Activated CD4-positive, alpha-beta T cell treated with anti-CD3 and anti-CD28 coated beads, Interleukin-2, amount 10 ng/mL, durations not matched to agents 7 days and 5 days (primary cell): ENCODE results near the gene SLC19A1. TPM values are rescaled to one million over a fixed set of nuclear protein-coding genes. Genes with fewer than 3 reads are reported as not detected.

Experiments
- CTCF ChIA-PET: fragments of 350-600 bp; sonication (Branson Sonifier 250); formaldehyde crosslinking; loops from one replicate; lab custom pipeline; 2021; ENCODE audit warnings: antibody characterized with exemption; lab: Charles Lee
- POLR2A ChIA-PET: fragments of 350-600 bp; sonication (Branson Sonifier 250); formaldehyde crosslinking; loops from one replicate; lab custom pipeline; 2021; ENCODE audit warnings: antibody characterized with exemption; lab: Charles Lee
- DNase-seq: peaks from one replicate; pipeline ENCODE4 v3.0.0-alpha.2; 2020
- H3K27ac Mint-ChIP-seq: one replicate; pipeline ENCODE4 v1.8.0; 2021; ENCODE audit warnings: mild to moderate bottlenecking, moderate library complexity, mixed read lengths
- H3K27me3 Mint-ChIP-seq: one replicate; pipeline ENCODE4 v1.8.0; 2021; ENCODE audit warnings: mixed read lengths
- H3K36me3 Mint-ChIP-seq: one replicate; pipeline ENCODE4 v1.8.0; 2021; ENCODE audit warnings: low read depth, mixed read lengths
- H3K4me1 Mint-ChIP-seq: one replicate; pipeline ENCODE4 v1.8.0; 2021; ENCODE audit warnings: mixed read lengths
- H3K4me3 Mint-ChIP-seq: one replicate; pipeline ENCODE4 v1.8.0; 2021; ENCODE audit warnings: mild to moderate bottlenecking, moderate library complexity, mixed read lengths
- H3K9me3 Mint-ChIP-seq: one replicate; pipeline ENCODE4 v1.8.0; 2021; ENCODE audit warnings: mixed read lengths
- total RNA-seq, 2 experiments: library from RNA; stranded (reverse); gene quantifications; one replicate each; pipeline ENCODE4 v1.2.3, GENCODE V29; 2021

SLC19A1 gene
- total RNA-seq, 2 experiments from 2014 or later, result 43.8 to 46.8 TPM

DNA sequence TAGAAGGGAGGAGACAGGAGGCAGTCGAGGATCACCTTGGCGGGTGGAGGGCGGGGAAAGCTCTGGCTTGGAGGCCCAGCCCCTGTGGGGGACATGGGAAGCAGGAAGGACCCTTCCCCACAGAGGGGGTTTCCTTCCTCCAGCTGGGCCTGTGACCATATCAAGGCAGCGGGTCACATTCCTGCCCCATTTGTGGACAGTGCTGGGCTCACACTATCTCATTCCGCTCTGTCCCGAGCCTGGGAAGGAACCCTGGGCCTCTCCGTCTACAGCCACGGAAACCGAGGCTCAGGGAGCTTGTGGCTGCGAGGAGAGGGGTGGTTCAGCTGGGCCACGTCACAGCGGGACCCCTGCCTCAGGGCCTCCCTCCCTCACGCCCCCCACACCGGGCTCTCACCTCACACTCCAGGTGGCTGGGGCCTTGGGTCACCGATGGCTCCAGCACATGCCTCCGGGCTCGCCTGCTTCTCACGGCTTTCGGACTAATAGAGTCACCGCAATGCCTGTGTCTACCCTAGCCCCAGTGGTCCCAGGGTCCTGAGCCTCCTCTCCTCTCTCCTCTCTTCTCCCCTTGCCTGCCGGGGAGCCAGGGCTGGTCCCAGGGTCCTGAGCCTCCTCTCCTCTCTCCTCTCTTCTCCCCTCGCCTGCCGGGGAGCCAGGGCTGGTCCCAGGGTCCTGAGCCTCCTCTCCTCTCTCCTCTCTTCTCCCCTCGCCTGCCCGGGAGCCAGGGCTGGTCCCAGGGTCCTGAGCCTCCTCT lies 56.4 kb downstream of the SLC19A1 start:
- no peaks in the 10 kb centered on the region for H3K9me3 Mint-ChIP-seq
- no peak for DNase-seq
- H3K27ac Mint-ChIP-seq, result no peak overlapping the region

DNA sequence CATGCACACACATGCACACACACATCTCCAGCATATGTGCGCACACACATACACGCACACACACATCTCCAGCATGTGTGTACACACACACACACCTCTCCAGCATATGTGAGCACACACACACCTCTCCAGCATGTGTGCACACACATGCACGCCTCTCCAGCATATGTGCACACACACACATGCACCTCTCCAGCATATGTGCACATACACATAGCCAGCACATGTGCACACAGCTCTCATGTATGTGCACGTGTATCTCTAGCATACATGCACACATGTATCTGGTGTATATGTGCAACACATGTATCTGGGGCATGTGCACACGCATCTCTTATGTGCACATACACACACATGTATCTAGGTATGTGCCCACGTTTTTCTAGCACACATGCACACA lies 57.9 kb downstream of the SLC19A1 start:
- CTCF ChIA-PET, result no interaction called here
- no peak for DNase-seq
- POLR2A ChIA-PET, result no interaction called here
- H3K4me1 Mint-ChIP-seq, result peaks cover 22% of the 10 kb centered on the region
- H3K4me3 Mint-ChIP-seq, result no peak overlapping the region
- peak overlapping the region; percentile 66 for H3K27ac Mint-ChIP-seq
- H3K27me3 Mint-ChIP-seq, result no peaks in the 10 kb centered on the region
- H3K9me3 Mint-ChIP-seq, result no peaks in the 10 kb centered on the region
- no peaks in the 10 kb centered on the region for H3K36me3 Mint-ChIP-seq

More for the DNA sequence above, 56.4 kb downstream of the SLC19A1 start:
- no peak overlapping the region for H3K4me3 Mint-ChIP-seq
- no peaks in the 10 kb centered on the region for H3K36me3 Mint-ChIP-seq
- POLR2A ChIA-PET, result no interaction called here
- H3K27me3 Mint-ChIP-seq, result no peaks in the 10 kb centered on the region
- H3K4me1 Mint-ChIP-seq, result peaks cover 18% of the 10 kb centered on the region
- CTCF ChIA-PET, result no interaction called here

DNA sequence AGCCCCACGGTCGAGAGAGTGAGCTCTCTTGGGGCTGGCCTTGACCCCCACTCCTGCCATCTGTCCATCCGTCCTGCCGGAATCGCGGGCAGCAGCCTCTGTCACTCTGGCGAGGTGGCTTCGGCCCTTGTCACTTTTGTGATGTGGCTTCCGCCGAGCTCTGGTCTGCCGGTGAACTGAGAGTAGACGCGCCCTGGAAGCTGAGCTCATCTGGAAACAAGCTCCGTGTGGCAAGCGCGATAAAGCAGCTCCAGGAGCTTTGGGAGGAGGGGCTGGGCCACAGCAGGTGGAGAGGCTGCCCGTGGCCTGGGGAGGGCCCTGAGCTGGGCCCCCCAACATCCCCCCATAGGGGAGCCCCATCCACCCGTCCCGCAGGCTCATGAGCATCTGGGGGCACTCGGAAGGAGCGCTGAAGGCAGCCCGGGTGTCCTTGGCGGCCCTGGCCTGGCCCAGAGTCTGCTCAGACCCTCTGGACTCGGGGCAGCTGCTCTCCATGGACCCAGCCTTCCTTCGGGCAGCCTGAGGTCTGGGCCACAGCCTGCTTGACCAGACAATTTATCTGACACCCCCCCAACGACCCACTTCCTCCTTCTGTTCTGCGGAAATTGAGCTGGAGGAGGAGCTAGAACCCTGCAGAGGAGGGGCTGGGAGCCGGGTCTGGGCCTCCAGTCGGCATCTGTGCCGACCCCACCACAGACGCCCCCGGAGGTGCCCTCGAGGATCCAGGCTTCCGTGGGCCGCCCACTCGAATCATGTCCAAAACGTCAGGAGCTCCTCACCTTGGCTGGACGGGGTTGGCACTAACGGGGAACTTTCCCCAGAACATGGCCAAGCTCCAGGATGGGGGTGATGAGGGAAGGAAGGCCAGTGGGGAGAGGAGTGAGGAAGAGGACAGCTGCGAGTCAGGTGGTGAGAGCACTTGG lies 59.1 kb downstream of the SLC19A1 start:
- Mint-ChIP-seq H3K27me3 (no peaks in the 10 kb centered on the region), H3K4me1 (peaks cover 34% of the 10 kb centered on the region), H3K4me3 (peak overlapping the region; percentile 50), H3K36me3 (no peaks in the 10 kb centered on the region), H3K9me3 (no peaks in the 10 kb centered on the region), H3K27ac (peak overlapping the region; percentile 87)
- POLR2A ChIA-PET, result interaction anchor here (0.6 kb wide), 1 partner anchor 409 kb away, joined by 5 read pairs; no protein-coding TSS in a partner anchor
- peak; percentile 71 for DNase-seq
- CTCF ChIA-PET, result interaction anchor here (1.0 to 1.6 kb wide), 5 partner anchors 9 to 191 kb away, joined by 3 to 5 read pairs (median 4); no protein-coding TSS in a partner anchor

DNA sequence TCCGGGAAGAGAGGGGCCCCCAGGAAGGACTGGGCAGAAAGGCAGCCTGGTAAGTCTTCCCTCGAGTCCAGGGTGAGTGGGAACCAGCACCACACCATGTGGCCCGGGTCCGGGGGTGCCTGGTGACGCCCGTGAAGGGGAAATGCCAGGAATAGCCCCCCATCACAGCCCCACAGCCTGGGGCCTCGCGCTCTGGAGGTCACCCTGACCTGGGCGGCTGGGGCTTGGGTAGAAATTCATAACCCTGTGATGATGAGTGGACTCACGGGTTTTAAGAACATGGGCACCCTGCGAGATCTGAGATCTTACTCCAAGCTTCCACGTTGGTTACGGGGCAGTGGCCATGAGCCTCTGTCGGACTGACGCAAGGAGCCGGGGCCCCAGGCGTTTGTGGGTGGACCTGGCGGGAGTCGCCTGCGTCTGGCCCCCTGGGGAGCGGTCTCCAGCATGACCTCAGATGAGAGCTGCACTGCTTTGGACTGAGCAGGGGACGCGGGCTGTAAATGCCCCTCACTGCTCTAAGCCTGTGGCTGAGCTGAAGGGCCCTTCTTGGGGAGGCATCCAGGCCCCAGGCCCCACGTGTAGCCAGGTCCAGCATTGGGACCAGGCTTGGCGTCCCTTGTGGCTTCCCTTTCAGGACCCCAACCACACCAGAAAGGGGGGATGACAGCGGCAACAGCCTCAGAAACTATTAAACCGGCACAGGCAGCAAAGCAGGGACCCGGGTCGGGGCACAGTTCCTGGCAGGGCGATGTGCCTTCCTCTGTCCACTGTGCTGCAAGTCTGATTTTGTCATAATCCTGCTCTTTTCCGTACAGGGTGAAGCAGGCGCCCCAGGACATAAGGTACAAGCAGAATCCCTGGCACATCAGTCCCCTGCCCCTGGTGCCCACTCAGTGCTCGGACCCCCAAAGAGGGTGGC lies 60.0 kb downstream of the SLC19A1 start:
- peak overlapping the region; percentile 87 for H3K27ac Mint-ChIP-seq
- H3K9me3 Mint-ChIP-seq, result no peaks in the 10 kb centered on the region
- no peaks in the 10 kb centered on the region for H3K36me3 Mint-ChIP-seq
- no peak for DNase-seq
- POLR2A ChIA-PET, result no interaction called here
- CTCF ChIA-PET, result interaction anchor here (1.1 to 1.6 kb wide), 2 partner anchors 10 to 190 kb away, joined by 3 to 4 read pairs; no protein-coding TSS in a partner anchor
- H3K27me3 Mint-ChIP-seq, result no peaks in the 10 kb centered on the region
- H3K4me3 Mint-ChIP-seq, result peak overlapping the region; percentile 26
- peaks cover 37% of the 10 kb centered on the region for H3K4me1 Mint-ChIP-seq

DNA sequence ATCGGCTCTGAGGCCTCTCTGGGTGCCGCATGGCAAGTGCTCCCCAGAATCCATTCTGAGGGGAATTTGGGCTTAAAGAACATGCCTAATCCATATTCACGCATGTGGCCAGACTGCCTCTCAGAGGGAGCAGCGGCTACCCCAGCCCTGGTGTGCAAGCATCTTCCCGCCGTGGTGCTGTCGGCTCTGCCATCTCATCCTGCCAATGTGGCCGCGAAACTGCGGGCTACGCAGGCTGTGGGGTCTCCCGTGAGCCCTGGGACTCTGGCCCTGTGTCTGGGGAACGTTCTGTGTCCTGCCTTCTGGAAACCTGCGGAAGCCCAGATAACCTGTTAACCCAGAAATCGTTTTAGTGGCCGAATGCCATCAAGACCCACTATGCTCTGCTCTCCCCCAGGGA lies 60.7 kb downstream of the SLC19A1 start:
- H3K27ac Mint-ChIP-seq, result no peak overlapping the region
- no peak overlapping the region for H3K4me3 Mint-ChIP-seq

DNA sequence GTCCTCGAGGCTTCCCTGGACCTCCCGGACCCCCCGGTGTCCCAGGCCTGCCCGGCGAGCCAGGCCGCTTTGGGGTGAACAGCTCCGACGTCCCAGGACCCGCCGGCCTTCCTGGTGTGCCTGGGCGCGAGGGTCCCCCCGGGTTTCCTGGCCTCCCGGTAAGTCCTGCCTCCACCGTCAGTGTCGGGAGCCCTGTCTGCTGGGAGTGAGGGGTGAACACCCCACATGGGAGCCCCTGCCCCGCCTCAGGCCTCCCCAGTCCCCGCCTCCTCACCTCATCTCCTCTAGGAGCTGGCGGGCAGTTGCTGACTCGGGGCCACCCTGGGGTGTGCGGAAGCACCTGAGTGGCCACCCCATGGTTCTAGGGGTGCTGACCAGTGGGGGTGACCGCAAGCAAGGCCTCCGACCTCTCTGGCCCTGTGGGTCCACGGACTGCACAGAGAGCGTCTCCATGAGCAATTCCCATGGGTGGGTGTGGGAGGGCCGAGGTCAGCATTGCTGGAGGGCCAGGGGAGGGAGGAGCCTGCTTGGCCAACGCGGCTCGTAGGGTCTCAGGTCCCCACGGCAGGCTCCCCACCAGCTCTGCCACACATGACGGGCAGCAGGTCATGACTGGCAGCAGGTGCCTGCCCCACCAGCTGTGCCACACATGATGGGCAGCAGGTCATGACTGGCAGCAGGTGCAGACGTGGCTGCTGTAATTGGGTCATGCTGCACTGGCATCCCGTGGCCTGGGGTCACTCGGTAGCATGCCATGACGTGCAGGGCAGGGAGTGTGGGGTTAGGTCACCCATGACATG lies 61.3 kb downstream of the SLC19A1 start:
- POLR2A ChIA-PET, result no interaction called here
- H3K9me3 Mint-ChIP-seq, result no peaks in the 10 kb centered on the region

More for the DNA sequence above, 60.7 kb downstream of the SLC19A1 start:
- DNase-seq, result no peak
- Mint-ChIP-seq H3K36me3 (no peaks in the 10 kb centered on the region), H3K4me1 (peaks cover 40% of the 10 kb centered on the region), H3K9me3 (no peaks in the 10 kb centered on the region), H3K27me3 (no peaks in the 10 kb centered on the region)
- CTCF ChIA-PET, result no interaction called here
- POLR2A ChIA-PET, result no interaction called here

DNA sequence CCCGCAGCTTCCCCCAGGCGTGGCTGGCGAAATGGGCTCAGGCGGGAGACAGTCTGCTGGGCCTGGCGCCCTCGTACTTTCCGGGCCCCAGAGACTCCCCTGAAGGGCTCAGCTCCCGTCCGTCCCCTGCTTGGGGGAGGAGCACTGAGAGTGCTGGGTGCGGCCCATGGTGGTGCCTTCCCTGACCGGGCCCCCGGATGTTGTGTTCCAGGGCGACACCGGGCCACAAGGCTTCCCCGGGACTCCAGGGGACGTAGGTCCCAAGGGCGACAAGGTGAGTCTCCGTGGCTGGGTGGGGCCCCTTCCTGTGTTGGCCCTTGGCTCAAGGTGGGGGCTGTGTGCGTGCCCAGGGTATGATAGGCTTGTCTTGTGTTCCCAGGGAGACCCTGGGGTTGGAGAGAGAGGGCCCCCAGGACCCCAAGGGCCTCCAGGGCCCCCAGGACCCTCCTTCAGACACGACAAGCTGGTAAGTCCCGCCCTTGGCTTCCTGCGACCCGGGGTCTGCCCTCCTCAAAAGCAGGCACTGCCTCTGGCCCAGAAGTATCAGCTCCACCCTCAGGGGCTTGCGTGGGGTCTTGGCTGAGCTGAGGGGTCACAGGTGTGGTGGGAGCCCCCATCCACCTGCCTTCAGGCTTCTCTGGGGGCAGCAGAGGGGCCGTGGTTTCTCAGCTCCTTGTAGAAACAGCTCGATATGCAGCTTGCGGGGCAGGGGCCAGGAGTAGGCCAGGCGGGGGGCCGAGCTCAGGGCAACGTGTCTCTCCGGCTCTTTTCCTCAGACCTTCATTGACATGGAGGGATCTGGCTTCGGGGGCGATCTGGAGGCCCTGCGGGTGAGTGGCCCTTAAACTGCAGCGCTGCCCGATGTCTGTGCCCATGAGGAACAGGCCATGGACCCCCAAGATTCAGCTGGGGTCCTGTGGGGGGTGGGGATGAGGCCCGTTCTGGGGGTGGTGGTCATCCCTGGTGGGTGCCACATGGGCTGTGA lies 62.3 kb downstream of the SLC19A1 start:
- Mint-ChIP-seq H3K27me3 (no peaks in the 10 kb centered on the region), H3K9me3 (no peaks in the 10 kb centered on the region), H3K4me3 (peak overlapping the region; percentile 11), H3K27ac (peak overlapping the region; percentile 90), H3K4me1 (peaks cover 43% of the 10 kb centered on the region), H3K36me3 (no peaks in the 10 kb centered on the region)
- DNase-seq, result no peak
- ChIA-PET CTCF (interaction anchor here (0.5 to 0.6 kb wide), 3 partner anchors 298 to 341 kb away, joined by 3 to 5 read pairs (median 4); no protein-coding TSS in a partner anchor), POLR2A (no interaction called here)

More for the DNA sequence above, 61.3 kb downstream of the SLC19A1 start:
- H3K4me1 Mint-ChIP-seq, result peaks cover 43% of the 10 kb centered on the region
- no peak for DNase-seq
- no peak overlapping the region for H3K27ac Mint-ChIP-seq
- no peaks in the 10 kb centered on the region for H3K27me3 Mint-ChIP-seq
- CTCF ChIA-PET, result interaction anchor here (0.6 kb wide), 1 partner anchor 314 kb away, joined by 4 read pairs; no protein-coding TSS in a partner anchor
- H3K4me3 Mint-ChIP-seq, result no peak overlapping the region
- no peaks in the 10 kb centered on the region for H3K36me3 Mint-ChIP-seq

DNA sequence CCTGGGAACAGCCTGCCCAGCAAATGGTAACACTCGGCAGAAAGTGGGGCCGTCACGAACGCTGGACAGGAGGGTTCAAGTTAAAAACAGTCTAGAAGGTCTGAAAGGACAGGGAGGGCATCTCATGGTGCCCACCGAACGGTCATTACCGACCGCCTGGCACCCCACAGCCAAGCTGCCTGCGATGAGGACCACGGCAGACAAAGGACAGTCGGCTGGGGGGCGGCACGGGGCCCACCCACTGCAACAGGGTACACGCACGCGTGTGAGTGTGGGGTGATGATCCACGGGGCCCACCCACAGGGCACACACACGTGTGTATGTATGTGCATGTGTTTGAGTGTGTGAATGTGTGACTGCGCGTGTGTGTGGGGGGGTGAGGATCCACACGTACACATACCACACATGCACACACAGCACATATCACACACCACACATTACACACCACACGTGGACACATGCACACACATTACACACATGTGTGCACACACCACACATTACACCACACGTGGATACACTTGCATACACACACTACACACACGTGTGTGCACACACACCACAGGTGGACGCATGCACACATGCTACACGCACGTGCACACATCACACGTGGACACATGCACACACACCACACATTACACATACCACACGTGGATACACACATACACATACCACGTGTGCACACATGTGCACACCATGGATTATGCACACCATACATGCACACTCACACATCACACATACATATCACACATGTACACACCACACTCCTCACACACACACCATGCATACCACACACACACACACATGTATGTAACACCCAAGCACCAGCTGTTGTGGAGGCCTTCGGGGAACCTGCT lies 63.2 kb downstream of the SLC19A1 start:
- DNase-seq, result no peak
- H3K9me3 Mint-ChIP-seq, result peaks cover 3% of the 10 kb centered on the region
- H3K27me3 Mint-ChIP-seq, result no peaks in the 10 kb centered on the region
- H3K36me3 Mint-ChIP-seq, result no peaks in the 10 kb centered on the region
- H3K4me3 Mint-ChIP-seq, result peak overlapping the region; percentile 71
- H3K27ac Mint-ChIP-seq, result peak overlapping the region; percentile 90
- peaks cover 41% of the 10 kb centered on the region for H3K4me1 Mint-ChIP-seq
- ChIA-PET CTCF (interaction anchor here (0.5 to 1.6 kb wide), 4 partner anchors 65 to 408 kb away, joined by 3 to 5 read pairs (median 4); no protein-coding TSS in a partner anchor), POLR2A (no interaction called here)

DNA sequence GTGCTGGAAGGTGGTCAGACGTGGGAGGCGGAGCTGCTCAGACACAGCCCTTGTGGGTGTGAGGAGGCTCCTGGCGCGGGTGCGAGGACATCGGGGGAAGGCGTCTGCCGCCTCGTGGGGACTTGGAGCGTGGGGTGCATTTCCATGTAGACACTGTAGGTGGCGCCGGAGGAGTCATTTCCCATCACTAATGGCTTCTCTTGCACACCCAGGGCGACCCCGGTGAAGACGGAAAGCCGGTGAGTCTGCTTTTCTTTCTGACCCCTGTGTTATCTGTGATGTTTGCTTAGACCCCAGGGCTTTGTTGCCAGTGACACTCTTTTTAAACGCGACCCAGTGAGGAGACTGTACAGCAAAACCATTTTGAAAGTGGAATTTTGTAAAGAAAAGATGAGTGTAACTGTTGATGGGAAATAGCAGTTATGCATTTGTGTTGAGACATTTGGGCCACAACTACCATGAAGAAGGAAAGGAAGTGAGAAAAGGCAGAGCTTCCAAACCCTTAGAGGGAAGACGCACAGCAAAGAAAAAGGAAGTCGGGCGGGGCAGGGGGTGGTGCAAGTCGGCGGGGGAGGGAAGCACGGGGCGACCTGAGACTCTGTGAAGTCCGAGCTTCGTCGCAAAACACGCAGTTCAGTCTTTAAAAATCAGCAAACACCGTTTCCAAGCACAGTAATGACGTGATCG lies 64.0 kb downstream of the SLC19A1 start:
- H3K9me3 Mint-ChIP-seq, result peaks cover 4% of the 10 kb centered on the region
- POLR2A ChIA-PET, result no interaction called here
- no peaks in the 10 kb centered on the region for H3K27me3 Mint-ChIP-seq
- peak overlapping the region; percentile 90 for H3K27ac Mint-ChIP-seq
- CTCF ChIA-PET, result interaction anchor here (0.6 to 1.6 kb wide), 4 partner anchors 23 to 409 kb away, joined by 3 to 4 read pairs (median 3); no protein-coding TSS in a partner anchor
- H3K36me3 Mint-ChIP-seq, result no peaks in the 10 kb centered on the region
- H3K4me1 Mint-ChIP-seq, result peaks cover 36% of the 10 kb centered on the region
- DNase-seq, result peak; percentile 82
- peak overlapping the region; percentile 71 for H3K4me3 Mint-ChIP-seq
